Measurements from ENCODE around the gene ATXN7.

The ATXN7 gene

DNA sequence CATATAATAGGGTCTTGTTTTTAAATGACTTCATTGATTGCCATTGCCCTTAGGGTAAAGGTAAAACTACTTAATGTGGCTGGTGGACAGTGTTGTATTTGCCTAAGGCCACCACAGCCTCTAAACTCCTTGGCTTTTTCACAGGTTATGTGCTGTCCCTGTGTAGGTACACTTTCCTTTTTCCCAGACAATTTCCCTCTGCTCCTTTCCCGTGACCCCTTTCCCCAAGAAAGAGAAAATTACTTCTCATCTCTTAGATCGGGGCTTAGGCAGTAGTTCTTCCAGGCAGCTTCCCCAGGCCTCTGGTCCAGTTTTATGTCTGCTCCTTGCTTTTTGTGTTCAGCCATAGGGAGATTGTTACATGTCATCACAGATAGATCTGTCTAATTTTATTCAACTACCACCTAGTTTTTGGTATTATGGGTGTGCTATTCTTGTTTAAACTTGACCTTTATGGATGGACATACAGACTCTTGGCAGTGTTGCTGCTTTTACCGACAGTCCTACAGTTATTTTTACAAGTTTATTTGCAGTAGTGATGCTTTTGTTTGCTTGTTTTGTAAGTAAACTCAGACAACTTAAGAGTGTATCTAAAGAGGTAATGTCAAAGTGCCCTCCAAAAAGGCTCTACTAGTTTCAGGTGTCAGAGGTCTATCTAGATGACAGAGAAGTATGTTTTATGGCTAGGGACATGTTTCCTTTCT, 69.0 kb downstream of the ATXN7 start:
- no peak for DNase-seq (ENCODE audit: low read depth in 4 of 4, low spot score in 1 of 4)

DNA sequence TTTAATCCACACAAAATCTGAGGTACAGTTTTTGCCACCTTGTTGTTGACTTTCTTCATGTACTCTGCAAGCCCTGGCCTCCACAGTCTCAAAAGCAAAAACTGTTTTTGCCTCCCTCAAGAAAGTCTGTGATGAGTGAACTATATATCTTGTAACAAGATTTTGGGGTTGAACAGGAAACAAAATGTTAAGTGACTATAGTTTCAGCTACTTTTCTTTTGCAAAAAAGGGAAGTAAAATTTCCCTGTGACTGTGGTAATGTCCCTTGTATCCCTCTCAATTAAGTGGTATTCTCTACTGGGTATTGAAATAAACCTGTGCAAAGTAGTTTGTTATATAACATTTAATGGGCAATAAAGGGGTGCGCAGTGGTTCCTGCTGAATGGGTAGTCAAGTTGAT, 69.8 kb downstream of the ATXN7 start:
- no peak for DNase-seq (ENCODE audit: low read depth in 4 of 4, low spot score in 1 of 4)

GRCh38 chr3:63934041-63934866, 70.6 kb downstream of the ATXN7 start:
- no peak for DNase-seq (ENCODE audit: low read depth in 4 of 4, low spot score in 1 of 4)

DNA sequence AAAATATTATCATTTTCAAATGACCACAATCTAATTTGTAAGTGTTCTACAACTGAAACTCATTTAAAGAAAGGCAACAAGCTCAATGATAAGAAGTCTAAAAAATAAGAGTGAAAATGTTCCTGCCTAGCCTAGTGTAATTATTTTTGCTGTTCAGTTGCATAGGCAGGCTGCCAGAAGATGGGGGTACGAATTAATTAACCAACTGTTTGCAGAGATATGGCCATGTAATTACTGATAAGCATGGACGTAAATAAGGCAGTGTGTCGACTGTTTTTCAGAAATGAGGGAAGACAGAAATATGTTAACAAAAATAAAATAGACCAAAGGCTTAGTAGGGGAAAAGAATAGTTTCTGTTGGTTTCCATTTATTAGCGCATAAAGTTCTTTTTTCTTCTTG, 73.3 kb downstream of the ATXN7 start:
- no peak for DNase-seq (ENCODE audit: low read depth in 4 of 4, low spot score in 1 of 4)

- no peak for DNase-seq (ENCODE audit: low read depth in 4 of 4, low spot score in 1 of 4)
These were observed 74.3 kb downstream of the ATXN7 start for GRCh38 chr3:63937661-63938651.

DNA sequence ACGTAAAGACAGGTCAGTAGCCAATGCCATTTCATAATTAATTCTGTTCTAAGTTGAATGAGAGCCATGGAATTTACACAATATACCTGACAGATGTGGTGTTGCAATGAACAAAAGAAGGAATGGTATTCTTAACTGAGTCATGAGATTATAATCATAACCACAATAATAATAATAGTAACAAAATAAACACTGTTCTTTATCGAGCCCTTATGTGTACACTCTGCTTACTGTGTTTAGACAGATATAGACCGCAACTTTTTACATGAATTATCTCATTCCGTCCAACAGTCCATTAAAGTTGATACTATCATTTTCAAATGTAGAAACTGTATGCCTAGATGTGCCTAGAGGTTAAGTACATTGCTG, 76.7 kb downstream of the ATXN7 start:
- DNase-seq (ENCODE audit: low read depth in 4 of 4, low spot score in 1 of 4): no peak

DNA sequence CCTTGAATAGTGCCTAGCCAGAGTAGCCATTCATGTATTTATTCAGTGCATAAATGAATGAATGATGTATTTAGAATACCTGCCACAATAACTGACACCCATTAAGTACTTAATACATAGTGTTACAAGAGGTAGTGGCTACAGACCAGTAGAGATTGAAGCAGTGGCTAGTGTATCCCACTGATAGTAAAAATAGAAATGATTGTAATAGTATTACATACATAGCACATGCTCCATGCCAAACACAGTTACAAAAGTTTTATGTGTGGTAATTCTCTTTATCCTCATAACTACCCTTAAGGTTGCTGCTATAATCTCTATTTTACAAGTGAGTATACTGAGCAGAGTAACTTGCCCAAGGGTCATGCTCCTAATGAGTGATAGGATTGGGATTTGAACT, 78.9 kb downstream of the ATXN7 start:
- no peak for DNase-seq (ENCODE audit: low read depth in 4 of 4, low spot score in 1 of 4)

DNA sequence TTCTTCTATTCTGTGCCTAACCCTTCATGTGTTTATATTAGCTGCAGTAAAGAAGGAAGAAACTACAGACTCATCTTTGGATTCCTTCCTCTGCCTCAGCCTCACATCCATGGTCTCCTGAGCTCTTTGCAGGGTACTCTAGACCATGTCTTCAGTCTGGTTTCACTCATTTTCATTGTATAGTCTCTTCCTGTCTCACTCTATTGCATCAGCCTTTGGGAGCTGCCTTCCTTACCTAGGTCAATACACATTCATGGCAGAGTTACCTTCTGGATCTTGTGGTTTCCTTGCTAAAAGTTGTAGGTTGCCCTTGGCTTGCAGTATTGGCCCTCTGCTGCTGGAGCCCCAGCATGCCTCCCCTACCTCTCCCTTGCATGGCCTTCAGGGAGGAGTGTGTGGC, 80.0 kb downstream of the ATXN7 start:
- DNase-seq (ENCODE audit: low read depth in 4 of 4, low spot score in 1 of 4): no peak

DNA sequence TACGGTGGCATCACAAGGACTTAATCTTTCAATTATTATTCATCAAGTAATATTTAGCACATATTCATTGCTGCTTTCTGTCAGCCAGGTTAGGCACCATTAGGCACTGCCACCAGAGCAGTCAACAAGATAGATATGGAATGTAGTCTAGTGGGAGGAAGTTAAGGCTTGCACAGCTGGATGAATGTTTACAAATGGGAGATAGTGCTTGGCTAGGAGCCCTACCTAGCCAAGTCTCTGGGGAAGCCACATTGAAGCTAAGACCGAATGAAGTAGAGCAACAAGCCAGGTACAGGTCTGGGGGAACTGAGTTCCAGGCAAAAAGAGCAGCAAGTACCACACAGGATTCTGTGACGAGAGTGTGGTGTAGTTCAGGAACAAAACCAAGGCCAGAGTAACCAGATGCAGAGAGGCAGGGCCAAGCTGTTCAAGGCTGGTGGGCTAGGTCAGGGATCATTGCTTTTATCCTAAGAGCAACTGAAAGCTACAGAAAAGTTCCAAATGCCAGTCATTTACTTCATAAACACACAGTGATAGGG, 82.0 kb downstream of the ATXN7 start:
- DNase-seq (ENCODE audit: low read depth in 4 of 4, low spot score in 1 of 4): no peak

- DNase-seq (ENCODE audit: low read depth in 4 of 4, low spot score in 1 of 4): no peak
These were observed 83.1 kb downstream of the ATXN7 start for GRCh38 chr3:63946753-63947152.

DNA sequence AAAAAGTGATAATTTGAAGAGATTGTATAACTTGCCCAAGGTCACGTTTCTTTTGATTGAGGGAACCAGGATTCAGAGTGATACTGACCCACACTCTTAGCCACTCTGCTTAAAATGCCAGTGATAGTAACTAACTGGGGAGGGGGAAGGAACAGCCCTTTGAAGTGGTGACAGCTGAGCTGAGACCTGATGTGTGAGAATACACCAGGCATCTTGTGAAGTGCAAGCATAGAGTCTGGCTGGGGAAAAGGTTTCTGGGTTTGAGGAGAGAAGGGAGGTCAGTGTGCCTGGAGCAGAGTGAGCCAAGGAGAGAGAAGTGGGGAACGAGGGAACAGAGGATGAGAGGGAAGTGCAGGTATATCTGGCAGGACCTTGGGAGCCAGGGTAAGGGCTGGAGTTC, 83.9 kb downstream of the ATXN7 start:
- no peak for DNase-seq (ENCODE audit: low read depth in 4 of 4, low spot score in 1 of 4)

GRCh38 chr3:63949005-63949404, 85.3 kb downstream of the ATXN7 start:
- no peak for DNase-seq (ENCODE audit: low read depth in 4 of 4, low spot score in 1 of 4)

GRCh38 chr3:63950698-63951097, 87.0 kb downstream of the ATXN7 start:
- no peak for DNase-seq (ENCODE audit: low read depth in 4 of 4, low spot score in 1 of 4)

GRCh38 chr3:63951492-63952247, 88.0 kb downstream of the ATXN7 start:
- no peak for DNase-seq (ENCODE audit: low read depth in 4 of 4, low spot score in 1 of 4)

- DNase-seq (ENCODE audit: low read depth in 4 of 4, low spot score in 1 of 4): no peak
These were observed 88.6 kb downstream of the ATXN7 start for GRCh38 chr3:63952248-63952594.

DNA sequence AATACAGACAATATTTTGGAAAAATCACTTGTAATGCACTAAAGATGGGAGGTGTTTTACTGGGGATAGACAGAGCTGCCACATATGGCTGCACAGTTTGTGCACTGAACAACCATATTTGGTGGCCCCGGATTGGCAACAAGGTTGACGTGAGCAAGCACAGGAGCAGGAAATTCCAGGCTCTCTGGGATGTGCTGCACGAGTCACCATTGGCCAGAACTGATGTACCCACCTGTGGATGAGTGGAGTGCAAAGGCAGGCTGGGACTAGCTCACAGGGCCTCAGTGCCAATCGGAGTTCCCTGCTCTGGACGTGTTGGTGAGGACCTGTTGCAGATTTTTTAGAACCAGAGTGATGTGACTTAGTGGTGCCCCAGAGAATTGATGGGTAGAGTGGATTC, 90.5 kb downstream of the ATXN7 start:
- no peak for DNase-seq (ENCODE audit: low read depth in 4 of 4, low spot score in 1 of 4)

DNA sequence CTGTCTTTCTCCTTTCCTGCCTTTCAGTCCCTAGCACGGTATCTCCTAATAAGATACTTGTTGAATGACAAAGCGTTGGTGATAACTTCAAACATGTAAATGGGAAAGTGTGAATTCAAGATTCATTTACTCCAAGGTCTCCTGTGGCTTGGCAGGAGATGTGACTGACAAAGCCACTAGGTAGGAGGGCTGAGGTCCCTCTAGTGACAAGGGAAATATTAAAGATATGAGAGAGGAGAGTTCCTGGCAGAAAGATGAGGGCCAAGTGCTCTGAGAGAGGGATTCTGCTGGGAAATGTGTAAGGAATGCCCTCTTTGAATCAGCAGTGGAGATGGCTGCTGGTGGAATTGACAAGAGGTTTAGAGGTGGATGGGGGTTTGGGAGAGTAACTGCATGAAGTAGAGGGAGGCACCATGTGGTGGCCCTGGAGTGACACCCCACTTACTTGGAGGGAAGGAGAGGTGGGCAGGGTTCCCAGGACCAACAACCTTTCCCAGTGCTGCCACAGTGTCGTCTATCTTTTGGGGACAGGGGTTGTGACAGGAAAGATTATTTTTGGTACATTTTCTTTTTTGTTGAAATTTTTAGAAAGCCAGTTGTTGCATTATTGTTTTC, 91.5 kb downstream of the ATXN7 start:
- no peak for DNase-seq (ENCODE audit: low read depth in 4 of 4, low spot score in 1 of 4)

DNA sequence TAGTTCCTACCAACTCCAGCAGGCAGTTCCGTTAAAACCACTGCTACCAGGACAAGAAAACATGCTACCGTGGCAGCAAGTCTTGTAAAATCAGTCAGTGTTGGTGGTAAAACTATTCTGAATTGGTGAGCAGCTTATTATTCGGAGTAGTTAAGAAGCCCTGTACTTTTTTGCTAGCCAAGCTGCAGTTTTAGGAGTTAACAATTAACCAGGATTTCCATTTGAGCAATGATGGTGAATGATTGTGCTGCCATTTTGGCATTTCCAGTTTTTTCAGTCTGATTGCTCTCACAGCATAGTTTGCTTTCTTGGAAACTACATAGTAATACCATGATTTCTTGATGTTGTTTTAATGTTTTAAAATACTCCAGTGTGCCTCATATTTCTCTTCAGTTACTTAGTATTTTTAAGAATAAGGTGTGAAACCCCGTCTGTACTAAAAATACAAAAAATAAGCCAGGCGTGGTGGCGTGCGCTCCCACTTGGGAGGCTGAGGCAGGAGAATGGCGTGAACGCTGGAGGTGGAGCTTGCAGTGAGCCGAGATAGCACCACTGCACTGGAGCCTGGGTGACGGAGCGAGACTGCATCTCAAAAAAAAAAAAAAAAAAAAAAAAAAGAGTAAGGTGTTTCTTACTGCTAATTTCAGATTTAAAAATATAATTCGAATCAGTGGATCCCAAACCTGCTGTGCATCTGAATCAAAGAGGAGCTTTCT, 92.3 kb downstream of the ATXN7 start:
- DNase-seq (ENCODE audit: low read depth in 4 of 4, low spot score in 1 of 4): no peak

DNA sequence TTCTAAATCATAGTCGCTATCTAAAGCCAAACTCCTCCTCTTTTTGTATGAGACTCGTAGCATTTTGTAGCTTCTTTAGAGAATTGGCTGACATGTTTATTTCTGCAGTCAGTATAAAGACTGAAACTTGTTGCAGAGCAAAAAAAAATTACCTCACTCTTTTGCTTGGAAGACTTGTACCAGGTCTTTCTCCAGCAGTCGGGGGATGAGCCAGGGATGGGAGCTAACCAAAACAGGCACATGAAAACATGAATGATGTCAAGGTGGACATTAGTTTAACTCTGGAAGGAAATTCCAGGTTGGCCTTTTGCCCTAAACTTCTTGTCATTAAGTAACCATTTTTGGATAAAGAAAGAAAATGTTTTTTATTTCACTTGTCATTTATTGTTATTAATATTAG, 95.5 kb downstream of the ATXN7 start:
- DNase-seq (ENCODE audit: low read depth in 4 of 4, low spot score in 1 of 4): no peak
